Peyer's patch (tissue), 4 donors: ENCODE data around the gene HOXD10.

Source experiments
- POLR2A ChIP-seq, 2 donors: fragments of 450-650 bp; IDR thresholded peaks; one replicate each; pipeline ENCODE4 v1.5.1; 2017; ENCODE audit warnings: antibody characterized with exemption in 2 of 2, mild to moderate bottlenecking in 2 of 2, moderate library complexity in 2 of 2
- TF ChIP-seq, protein P1 (sequence below), 6 experiments: fragments of 450-650 bp in 4 of 6; fragments of 200-600 bp in 2 of 6; sonication (generic) in 1 of 6; IDR thresholded peaks; one replicate each; pipeline ENCODE4 v1.5.1; 2017 to 2019; ENCODE audit warnings: antibody characterized with exemption in 6 of 6, mild to moderate bottlenecking in 3 of 6, moderate library complexity in 1 of 6

DNA sequence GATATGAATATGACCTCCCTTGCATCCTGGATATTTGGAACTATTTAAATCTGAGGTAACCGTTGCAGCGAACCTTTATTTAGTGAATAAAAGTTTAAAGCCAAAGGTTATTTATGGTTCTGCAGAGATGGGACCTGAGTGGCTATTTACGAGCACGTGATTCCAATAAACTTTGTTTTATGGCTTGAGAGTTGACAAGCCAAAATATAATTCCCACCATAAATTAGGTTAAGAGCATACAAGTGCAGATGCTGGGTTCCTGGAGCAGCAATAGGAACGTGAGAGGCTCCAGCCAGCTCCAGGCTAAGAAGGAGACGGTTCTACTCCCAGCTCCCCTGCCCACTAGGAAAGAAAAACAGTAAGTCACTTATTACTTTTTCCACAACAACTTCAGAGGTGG is 29.5 kb downstream of the HOXD10 start:
- TF ChIP-seq, protein P1, sequence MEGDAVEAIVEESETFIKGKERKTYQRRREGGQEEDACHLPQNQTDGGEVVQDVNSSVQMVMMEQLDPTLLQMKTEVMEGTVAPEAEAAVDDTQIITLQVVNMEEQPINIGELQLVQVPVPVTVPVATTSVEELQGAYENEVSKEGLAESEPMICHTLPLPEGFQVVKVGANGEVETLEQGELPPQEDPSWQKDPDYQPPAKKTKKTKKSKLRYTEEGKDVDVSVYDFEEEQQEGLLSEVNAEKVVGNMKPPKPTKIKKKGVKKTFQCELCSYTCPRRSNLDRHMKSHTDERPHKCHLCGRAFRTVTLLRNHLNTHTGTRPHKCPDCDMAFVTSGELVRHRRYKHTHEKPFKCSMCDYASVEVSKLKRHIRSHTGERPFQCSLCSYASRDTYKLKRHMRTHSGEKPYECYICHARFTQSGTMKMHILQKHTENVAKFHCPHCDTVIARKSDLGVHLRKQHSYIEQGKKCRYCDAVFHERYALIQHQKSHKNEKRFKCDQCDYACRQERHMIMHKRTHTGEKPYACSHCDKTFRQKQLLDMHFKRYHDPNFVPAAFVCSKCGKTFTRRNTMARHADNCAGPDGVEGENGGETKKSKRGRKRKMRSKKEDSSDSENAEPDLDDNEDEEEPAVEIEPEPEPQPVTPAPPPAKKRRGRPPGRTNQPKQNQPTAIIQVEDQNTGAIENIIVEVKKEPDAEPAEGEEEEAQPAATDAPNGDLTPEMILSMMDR (IDR thresholded peaks at IDR 0.05), result no peak
- TF ChIP-seq POLR2A (IDR thresholded peaks at IDR 0.05), result no peak
